IMR-90 (cell line): ENCODE data around the gene SMO. TPM values are rescaled to one million over a fixed set of nuclear protein-coding genes. Genes with fewer than 3 reads are reported as not detected.
"Not testable (repeated sequence)": the region's sequence is repeated elsewhere in the genome, so short reads cannot be mapped to it uniquely, and the experiment has no call there.

ENCODE experiments used
- ATAC-seq: fragments of 200-7000 bp; cut with Tn5 transposase; 2 replicates; pipeline ENCODE4 v1.9.1; 2020; ENCODE audit warnings: low read depth, mild to moderate bottlenecking, moderate library complexity
- BruUV-seq: library from RNA; stranded (reverse); fragments of 400-500 nt; replicated peaks from 2 replicates; lab custom pipeline; 2021; lab: Mats Ljungman, UMichigan
- CTCF ChIA-PET: fragments of 300-600 bp; formaldehyde crosslinking; extraction: SDS; loops from one replicate; lab custom pipeline; 2021; ENCODE audit warnings: antibody characterized with exemption; lab: Yijun Ruan, JAX
- POLR2A ChIA-PET: fragments of 300-600 bp; sonication (Branson Sonifier 250); formaldehyde crosslinking; loops from one replicate; lab custom pipeline; 2022; ENCODE audit warnings: antibody characterized with exemption; ENCODE audit not compliant: unreplicated experiment; lab: Charles Lee
- DNase-seq: peaks from one replicate; pipeline ENCODE4 v3.0.0; 2013
- H2AFZ ChIP-seq: replicated peaks from 2 replicates; pipeline ENCODE3; 2013; ENCODE audit warnings: low read length, mild to moderate bottlenecking; ENCODE audit not compliant: poor library complexity
- H2AK5ac ChIP-seq: 2 replicates; pipeline ENCODE4 v1.6.1; 2013; ENCODE audit warnings: low read depth, low read length, inconsistent platforms
- H2AK9ac ChIP-seq: replicated peaks from 2 replicates; pipeline ENCODE3; 2013; ENCODE audit warnings: mild to moderate bottlenecking, low read depth, low read length, moderate library complexity; ENCODE audit not compliant: poor library complexity
- H2BK120ac ChIP-seq: 2 replicates; pipeline ENCODE4 v1.6.1; 2013; ENCODE audit warnings: low read depth, low read length, inconsistent platforms
- H2BK15ac ChIP-seq: 3 replicates; pipeline ENCODE4 v1.6.1; 2013; ENCODE audit warnings: low read depth, low read length, inconsistent platforms
- H2BK20ac ChIP-seq: 2 replicates; pipeline ENCODE4 v1.6.1; 2013; ENCODE audit warnings: low read depth, mild to moderate bottlenecking, inconsistent platforms, low read length, moderate library complexity
- H2BK5ac ChIP-seq: 2 replicates; pipeline ENCODE4 v1.6.1; 2013; ENCODE audit warnings: mild to moderate bottlenecking, low read depth, low read length, inconsistent platforms; ENCODE audit not compliant: poor library complexity, severe bottlenecking
- H3K14ac ChIP-seq: replicated peaks from 2 replicates; pipeline ENCODE4 v1.6.1; 2013; ENCODE audit warnings: low read depth, low read length, inconsistent platforms
- H3K18ac ChIP-seq: 2 replicates; pipeline ENCODE4 v1.6.1; 2013; ENCODE audit warnings: low read depth, low read length, control low read depth
- H3K23ac ChIP-seq: 2 replicates; pipeline ENCODE4 v1.6.1; 2013; ENCODE audit warnings: low read depth, low read length, inconsistent platforms
- H3K27ac ChIP-seq: 2 replicates; pipeline ENCODE4 v1.5.1; 2013; ENCODE audit warnings: mild to moderate bottlenecking, control low read depth, low read length; ENCODE audit not compliant: insufficient read depth
- H3K27me3 ChIP-seq: 2 replicates; pipeline ENCODE4 v1.6.1; 2013; ENCODE audit warnings: low read length; ENCODE audit not compliant: control insufficient read depth, insufficient read depth
- H3K36me3 ChIP-seq: 2 replicates; pipeline ENCODE4 v1.6.1; 2013; ENCODE audit warnings: low read length, mixed read lengths; ENCODE audit not compliant: control insufficient read depth, insufficient read depth
- H3K4ac ChIP-seq: 2 replicates; pipeline ENCODE4 v1.6.1; 2013; ENCODE audit warnings: low read depth, low read length, inconsistent platforms
- H3K4me1 ChIP-seq: 2 replicates; pipeline ENCODE4 v1.6.1; 2013; ENCODE audit warnings: low read length, mixed read lengths; ENCODE audit not compliant: control insufficient read depth, insufficient read depth
- H3K4me2 ChIP-seq: 2 replicates; pipeline ENCODE4 v1.6.1; 2013; ENCODE audit warnings: low read depth, mild to moderate bottlenecking, control low read depth, low read length, moderate library complexity
- H3K4me3 ChIP-seq: 2 replicates; pipeline ENCODE4 v1.5.1; 2013; ENCODE audit warnings: low read depth, mild to moderate bottlenecking, control low read depth, low read length, moderate library complexity; ENCODE audit not compliant: insufficient read depth
- H3K56ac ChIP-seq: 2 replicates; pipeline ENCODE4 v1.6.1; 2013; ENCODE audit warnings: low read length, inconsistent platforms; ENCODE audit not compliant: insufficient read depth; ENCODE audit errors: extremely low read depth
- H3K79me1 ChIP-seq, 2 experiments: 2 replicates each; pipeline ENCODE4 v1.6.1; 2013; ENCODE audit warnings: low read length in 2 of 2, inconsistent platforms in 1 of 2, low read depth in 1 of 2
- H3K9ac ChIP-seq: 2 replicates; pipeline ENCODE4 v1.6.1; 2013; ENCODE audit warnings: low read depth, low read length, control low read depth
- H3K9me1 ChIP-seq: 2 replicates; pipeline ENCODE4 v1.6.1; 2013; ENCODE audit warnings: low read length, inconsistent platforms; ENCODE audit not compliant: insufficient read depth
- H3K9me3 ChIP-seq: 2 replicates; pipeline ENCODE4 v1.6.1; 2013; ENCODE audit warnings: low read length; ENCODE audit not compliant: control insufficient read depth, insufficient read depth
- H4K20me1 ChIP-seq: 2 replicates; pipeline ENCODE4 v1.6.1; 2013; ENCODE audit warnings: low read length, inconsistent platforms; ENCODE audit not compliant: insufficient read depth
- H4K5ac ChIP-seq: 2 replicates; pipeline ENCODE4 v1.6.1; 2013; ENCODE audit warnings: mild to moderate bottlenecking, low read depth, low read length, control low read depth
- H4K8ac ChIP-seq, 2 experiments: 2 replicates each; pipeline ENCODE4 v1.6.1; 2013; ENCODE audit warnings: low read depth in 2 of 2, low read length in 2 of 2, control low read depth in 1 of 2, inconsistent platforms in 1 of 2
- H4K91ac ChIP-seq: 2 replicates; pipeline ENCODE4 v1.6.1; 2013; ENCODE audit warnings: low read depth, low read length, inconsistent platforms; ENCODE audit not compliant: insufficient read depth
- WGBS, 2 experiments: methylation state at CpG; one replicate each; pipeline versions ENCODE4 v1.1.5 to v1.1.7; 2013; ENCODE audit warnings: missing lambda C conversion rate in 2 of 2; ENCODE audit not compliant: insufficient read length in 1 of 2; ENCODE audit errors: extremely low coverage in 2 of 2; 5-methylcytosine and 5-hydroxymethylcytosine counted together
- dilution Hi-C: fragments of 300-500 bp; cut with HindIII; formaldehyde crosslinking; loops from one replicate; pipeline ENCODE4 v1.14.3; 2018; ENCODE audit warnings: low sequenced_read_pairs; ENCODE audit not compliant: unreplicated experiment
- in situ Hi-C: fragments of 300-500 bp; cut with MboI; formaldehyde crosslinking; loops from 3 replicates; pipeline ENCODE4 v1.14.3; 2019; ENCODE audit warnings: low sequenced_read_pairs, inconsistent platforms, mixed read lengths
- intact Hi-C: fragments of 100-400 bp; cut with micrococcal nuclease; formaldehyde crosslinking; loops from 2 replicates; pipeline ENCODE4 v1.10.0; 2022
- polyA plus RNA-seq, 3 experiments: library from polyadenylated mRNA; depleted of rRNA; stranded (reverse); fragments of >200 nt; gene quantifications; 2 replicates each; pipeline ENCODE4 v1.2.3, GENCODE V29; 2012; ENCODE audit warnings: low replicate concordance in 1 of 3
- total RNA-seq: library from RNA; depleted of rRNA; stranded (reverse); fragments of >200 nt; gene quantifications from 2 replicates; pipeline ENCODE4 v1.2.3, GENCODE V29; 2012

Gene SMO
- total and polyA plus RNA-seq, 2 of the 4 experiments (the other 2 are of a cell fraction): 18.5 to 24.7 TPM

- H2BK20ac ChIP-seq, H2AK9ac ChIP-seq, H3K4me3 ChIP-seq, dilution Hi-C loops, H4K5ac ChIP-seq, H3K79me1 ChIP-seq, POLR2A ChIA-PET, H3K9me1 ChIP-seq, H2BK15ac ChIP-seq, ATAC-seq, H2BK5ac ChIP-seq, H3K27ac ChIP-seq, H4K8ac ChIP-seq, H3K18ac ChIP-seq, DNase-seq, H4K91ac ChIP-seq, H2AK5ac ChIP-seq, H4K20me1 ChIP-seq, BruUV-seq, H3K9ac ChIP-seq, H3K14ac ChIP-seq, intact Hi-C loops, H2AFZ ChIP-seq, H3K4me1 ChIP-seq, H3K4me2 ChIP-seq, H3K56ac ChIP-seq, H3K9me3 ChIP-seq, H3K23ac ChIP-seq, H3K27me3 ChIP-seq, H2BK120ac ChIP-seq, H3K4ac ChIP-seq: not testable (repeated sequence)
- H3K36me3 ChIP-seq: peaks cover 11% of the 10 kb centered on the region; the same call in 1 of the 2 replicates
- in situ Hi-C loops: loop anchor here (5.0 to 10.0 kb wide), 2 partner anchors 255 to 428 kb away; no protein-coding TSS in a partner anchor
- no CpG with 5 or more reads among the region's 8 CpGs for WGBS, 2 experiments
- CTCF ChIA-PET: interaction anchor here (1.8 kb wide), 1 partner anchor 160 kb away, joined by 5 read pairs; no protein-coding TSS in a partner anchor
These were observed 28.5 kb downstream of the SMO start for GRCh38 chr7:129216821-129217416.
